Activated T-cell treated with anti-CD3 and anti-CD28 coated beads for 4 hours (primary cell): ENCODE measurements around the gene ASPG.
"Not testable (repeated sequence)": the region's sequence is repeated elsewhere in the genome, so short reads cannot be mapped to it uniquely, and the experiment has no call there.

ENCODE experiments used
- DNase-seq: peaks from one replicate; pipeline ENCODE4 v3.0.0-alpha.2; 2020

The ASPG gene

GRCh38 chr14:104150136-104151025, 64.9 kb downstream of the ASPG start:
- DNase-seq = no peak

DNA sequence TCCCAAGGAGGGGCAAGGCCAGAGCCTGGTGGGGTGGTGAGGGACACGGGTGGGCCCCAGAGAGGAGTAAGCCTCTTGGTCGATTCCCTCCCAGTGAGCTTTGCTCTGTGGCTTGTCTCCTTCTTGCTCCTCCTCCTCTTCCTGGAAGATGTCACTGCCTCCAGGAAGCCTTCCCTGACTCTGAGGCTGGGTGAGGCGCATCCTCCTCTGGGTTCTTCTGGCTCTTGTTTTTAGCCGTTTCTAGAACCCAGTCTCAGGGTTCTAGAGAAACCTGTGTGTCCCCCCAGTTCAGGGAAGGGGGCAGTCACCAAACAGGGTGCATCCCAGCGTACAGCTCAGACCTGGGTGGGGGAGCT, 65.5 kb downstream of the ASPG start:
- no peak for DNase-seq

- no peak for DNase-seq
These were observed 66.2 kb downstream of the ASPG start for GRCh38 chr14:104151566-104152245.

GRCh38 chr14:104152246-104152575, 66.7 kb downstream of the ASPG start:
- no peak for DNase-seq

GRCh38 chr14:104152686-104153393, 67.3 kb downstream of the ASPG start:
- no peak for DNase-seq

GRCh38 chr14:104153394-104153755, 67.9 kb downstream of the ASPG start:
- not testable (repeated sequence) for DNase-seq

DNA sequence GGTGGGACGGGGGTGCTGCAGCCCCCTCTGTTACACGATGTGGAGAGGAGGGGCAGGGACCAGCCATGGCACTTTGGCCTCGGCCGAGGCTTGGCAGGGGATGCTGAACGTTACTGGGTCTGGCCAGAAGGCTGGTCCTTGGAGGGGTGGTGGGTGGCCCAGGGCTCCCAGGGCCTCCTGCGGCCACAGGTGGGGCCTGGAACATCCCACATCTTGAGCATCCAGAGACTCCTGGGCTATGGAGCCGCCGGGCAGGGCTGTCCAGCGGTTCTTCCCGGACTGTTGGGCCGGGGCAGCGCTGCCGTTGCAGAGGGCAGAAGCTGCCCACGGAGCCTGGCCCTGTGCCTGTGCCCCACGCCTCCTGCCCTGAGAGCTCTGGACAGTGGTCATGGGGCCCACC, 68.7 kb downstream of the ASPG start:
- no peak for DNase-seq

- DNase-seq = no peak
These were observed 70.0 kb downstream of the ASPG start for GRCh38 chr14:104155513-104155912.

- DNase-seq = no peak
These were observed 70.6 kb downstream of the ASPG start for GRCh38 chr14:104156142-104156541.

GRCh38 chr14:104157016-104157928, 71.8 kb downstream of the ASPG start:
- DNase-seq = no peak

DNA sequence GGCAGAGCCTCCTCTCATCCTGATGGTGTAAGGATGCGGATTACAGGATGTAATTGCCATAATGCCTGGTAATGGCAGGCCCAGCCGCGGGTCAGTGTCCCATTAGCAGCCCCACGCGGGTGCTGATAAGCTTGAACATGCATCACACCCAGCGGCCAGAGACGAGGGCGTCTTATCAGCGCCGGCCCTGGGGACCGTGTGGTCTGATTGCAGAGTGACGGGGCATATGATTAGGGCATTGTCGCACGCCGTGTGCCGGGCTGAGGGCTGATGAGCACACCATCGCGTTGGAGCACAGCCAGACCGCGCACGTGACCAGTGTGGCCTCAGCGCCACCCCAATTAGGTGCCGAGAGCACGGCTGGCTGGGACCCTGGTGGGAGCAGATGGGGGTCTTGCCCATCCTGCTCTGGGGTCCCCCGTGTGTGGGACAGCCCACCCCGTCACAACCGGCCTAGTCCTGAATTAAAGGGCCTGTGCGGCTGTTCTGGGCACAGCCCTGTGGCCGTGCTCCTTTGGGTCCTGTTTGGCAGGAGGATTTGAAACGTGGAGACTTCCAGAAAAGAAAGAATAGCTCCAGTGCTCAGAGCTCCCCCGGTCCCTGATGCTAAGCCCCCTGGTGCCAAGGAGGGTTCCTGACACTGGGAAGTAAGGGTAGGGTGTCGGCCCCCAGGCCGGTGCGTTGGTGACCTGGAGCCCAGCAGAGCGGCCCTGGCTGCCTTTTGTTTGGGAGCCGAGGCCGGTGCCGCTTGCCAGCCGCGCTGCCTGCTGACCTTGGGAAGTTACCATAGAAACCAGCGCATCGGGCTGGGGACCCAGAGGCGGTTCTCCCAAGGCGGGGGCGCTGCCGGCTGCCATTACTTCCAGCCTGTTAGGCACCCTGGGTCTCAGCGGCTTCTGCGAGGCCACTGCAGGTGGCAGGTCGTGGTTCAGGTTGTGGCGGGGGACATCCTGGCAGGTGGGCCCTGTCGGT, 73.6 kb downstream of the ASPG start:
- no peak for DNase-seq

GRCh38 chr14:104159990-104160389, 74.5 kb downstream of the ASPG start:
- no peak for DNase-seq

DNA sequence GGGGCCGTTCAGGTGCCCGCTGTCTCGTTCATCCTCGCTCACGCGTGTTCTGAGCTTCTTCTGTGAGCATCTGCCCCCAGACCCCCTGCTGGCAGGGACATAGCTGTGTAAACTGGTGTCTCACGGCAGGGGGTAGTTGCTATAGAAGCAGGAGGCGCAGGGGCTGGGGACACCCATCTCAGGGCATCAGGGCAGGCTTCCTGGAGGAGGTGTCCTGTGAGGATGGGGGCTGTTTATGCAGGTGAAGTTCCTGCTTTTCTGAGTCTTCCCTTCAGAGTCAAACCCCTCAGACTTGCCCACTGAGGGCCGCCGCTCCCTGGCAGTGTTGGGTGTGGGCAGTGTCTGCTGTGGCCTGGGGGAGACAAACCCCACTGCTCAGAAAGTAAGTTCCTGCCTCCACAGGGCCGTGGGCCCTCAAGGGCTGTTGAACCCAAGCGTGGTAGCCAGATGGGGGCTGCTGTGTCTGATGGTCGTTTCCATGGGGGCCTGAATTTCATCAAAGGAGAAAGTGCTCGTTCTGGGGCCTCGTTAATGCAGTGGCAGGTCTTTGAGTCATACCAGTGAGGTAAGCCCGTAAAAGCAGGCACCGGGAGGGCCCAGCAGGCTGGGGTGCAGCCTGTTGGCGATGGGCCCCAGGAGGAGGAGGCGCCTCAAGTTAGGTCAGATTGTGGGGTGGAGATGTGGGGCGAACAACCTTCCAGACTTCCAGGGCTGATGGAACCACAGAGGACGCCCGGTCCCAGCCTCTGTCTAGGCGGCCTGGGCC, 76.3 kb downstream of the ASPG start:
- no peak for DNase-seq

DNA sequence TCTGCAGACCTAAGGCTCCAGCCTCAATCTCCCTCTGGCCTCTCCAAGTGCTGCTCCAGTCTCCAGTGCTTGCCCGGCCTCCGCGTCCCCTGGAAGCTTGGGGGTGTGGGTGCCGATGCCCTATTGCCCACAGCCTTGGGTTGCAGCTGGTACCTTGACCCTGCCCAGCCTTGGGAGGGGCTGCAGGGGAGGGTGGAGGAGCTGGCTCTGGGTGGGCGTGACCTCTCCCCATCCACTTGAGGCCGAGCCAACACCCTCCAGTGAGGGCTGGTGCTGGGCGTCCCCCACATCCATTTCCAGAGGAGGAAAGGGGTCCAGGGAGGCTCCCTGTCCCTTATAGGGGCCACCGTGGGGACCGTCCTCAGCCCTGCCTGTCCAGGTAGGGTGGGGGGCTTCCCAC, 77.0 kb downstream of the ASPG start:
- no peak for DNase-seq

DNA sequence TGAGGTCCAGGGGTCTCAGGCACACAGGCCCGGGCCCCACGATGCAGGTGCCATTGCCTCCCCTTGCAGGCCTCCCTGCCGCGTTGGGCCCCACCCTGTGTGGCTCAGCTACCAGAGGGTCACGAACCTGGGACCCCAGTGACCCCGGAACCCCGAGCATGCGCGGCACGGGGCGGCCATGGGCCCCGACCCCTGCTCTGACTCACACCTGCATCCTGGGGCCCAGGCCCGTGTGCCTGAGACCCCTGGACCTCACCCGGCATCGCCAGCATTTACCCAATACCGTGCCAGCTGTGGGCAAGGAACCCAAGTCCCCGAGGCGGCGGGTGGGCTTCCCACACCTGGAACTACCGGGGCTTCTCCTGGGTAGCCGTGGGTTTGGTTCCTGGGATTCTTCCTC, 78.0 kb downstream of the ASPG start:
- no peak for DNase-seq

DNA sequence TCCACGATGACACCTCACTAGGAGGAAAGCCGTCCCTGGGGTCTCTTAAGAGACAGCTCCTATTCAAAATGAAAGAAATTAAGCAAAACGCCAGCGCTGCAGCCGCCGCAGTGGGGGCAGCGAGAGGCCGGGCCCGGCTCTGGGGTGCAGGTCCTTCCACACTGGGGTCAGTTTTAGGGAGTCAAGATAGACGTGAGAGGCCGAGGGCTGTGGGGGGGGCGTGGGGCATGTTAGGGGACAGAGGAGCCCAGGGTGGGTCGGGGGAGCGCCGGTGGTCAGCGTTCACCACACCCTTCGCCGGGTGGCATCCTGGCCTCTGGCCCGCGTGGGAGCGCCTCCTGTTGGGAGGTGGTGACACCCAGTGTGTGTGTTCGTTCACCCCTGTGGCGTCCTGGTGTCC, 78.5 kb downstream of the ASPG start:
- no peak for DNase-seq

DNA sequence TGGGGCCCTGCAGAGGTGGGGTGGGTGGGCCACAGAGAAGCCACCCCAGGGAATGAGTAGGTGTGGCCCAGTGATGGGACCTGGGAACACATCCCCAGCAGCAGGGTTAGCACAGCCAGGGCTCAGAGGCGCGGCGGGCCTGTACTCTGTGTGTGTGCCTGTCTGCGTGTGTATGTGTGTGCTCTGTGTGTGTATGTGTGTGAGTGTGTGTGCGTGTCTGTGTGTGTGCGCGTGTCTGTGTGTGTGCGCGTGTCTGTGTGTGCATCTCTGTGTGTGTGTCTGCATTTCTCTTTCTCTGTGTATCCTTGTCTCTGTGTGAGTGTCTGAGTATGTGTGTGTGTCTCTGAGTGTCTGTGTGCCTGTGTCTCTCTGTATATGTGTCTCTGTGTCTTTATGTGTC, 79.0 kb downstream of the ASPG start:
- DNase-seq = no peak
